SKM-1 (cell line): ENCODE results near the gene NR3C1.

Experiments
- DNase-seq: peaks from one replicate; lab custom pipeline; 2025; ENCODE audit not compliant: unreplicated experiment; lab: John Stamatoyannopoulos, UW

NR3C1 gene

DNA sequence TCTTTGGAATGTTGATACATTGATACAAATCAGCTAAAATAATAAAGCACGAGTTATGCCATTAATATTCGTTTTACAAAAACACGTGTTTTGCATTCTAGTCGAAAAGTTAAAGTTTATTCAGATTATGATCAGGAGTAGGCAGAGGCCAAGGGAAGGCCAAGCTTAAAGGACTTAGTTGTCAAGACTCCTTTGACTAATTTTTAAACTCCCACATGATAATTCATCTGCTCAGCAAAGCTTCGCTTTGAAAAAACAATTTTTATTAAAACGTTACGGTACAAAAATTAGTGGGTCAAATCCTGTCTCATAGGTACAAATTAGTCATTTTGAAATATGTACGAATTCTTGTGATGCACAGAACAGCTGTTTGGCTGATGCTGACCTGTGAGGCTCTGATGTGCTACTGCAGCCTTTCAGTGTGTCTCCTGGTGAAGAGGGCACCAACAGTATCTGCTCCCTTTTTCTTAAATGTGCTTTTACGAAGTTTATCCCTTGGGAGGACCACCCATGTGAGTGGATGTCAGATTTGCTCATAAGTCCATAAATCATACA is 23.0 kb upstream of the NR3C1 start:
- DNase-seq = no peak

DNA sequence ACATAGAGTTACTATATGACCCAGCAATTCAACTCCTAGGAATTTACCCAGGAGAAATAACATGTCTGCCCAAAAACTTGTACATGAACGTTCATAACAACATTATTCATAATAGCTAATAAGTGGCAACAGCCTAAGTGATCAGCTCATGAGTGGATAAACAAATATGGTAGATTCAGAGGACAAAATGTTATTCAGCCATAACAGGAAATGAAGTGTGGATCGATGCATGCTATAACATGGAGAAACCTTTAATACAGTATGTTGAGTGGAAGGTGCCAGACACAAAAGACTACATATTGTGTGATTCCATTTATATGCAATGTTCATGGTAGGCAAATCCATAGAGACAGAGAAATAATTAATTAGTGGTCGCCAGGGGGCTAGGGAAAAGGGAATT is 22.3 kb upstream of the NR3C1 start:
- DNase-seq = no peak

DNA sequence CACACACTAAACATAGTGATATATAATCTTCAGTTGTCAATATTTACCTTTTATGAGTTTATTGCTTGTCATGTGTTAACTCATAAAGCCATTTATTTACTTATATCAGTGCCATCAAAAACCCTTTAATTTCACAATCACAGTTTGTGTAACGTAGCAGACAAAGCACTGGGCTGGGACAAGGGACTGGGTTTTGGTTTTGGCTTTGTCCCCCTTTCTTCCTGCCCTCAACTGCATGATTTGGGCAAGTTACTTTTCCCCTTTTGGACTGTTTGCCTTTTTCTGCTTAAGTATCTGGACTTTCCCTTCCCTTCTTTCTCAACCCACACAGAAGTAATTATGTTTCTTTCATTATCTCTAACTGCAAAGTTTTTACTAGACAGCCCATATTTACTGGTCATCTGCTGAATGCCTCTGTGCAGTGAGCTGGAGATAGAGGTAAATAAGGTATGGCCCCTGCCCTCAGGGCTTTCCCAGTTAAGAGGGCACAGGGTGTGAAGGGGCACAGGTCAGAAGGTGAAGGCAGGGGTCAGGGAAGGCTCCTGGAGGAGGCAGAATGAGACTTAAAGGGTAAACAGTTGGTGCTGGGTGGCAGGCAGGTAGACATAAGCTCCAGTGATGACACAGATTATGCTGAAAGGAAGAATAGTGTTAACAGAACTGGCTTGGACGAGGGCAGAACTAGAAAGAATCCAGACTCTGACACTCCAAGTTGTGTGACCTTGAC is 14.8 kb upstream of the NR3C1 start:
- DNase-seq = no peak

DNA sequence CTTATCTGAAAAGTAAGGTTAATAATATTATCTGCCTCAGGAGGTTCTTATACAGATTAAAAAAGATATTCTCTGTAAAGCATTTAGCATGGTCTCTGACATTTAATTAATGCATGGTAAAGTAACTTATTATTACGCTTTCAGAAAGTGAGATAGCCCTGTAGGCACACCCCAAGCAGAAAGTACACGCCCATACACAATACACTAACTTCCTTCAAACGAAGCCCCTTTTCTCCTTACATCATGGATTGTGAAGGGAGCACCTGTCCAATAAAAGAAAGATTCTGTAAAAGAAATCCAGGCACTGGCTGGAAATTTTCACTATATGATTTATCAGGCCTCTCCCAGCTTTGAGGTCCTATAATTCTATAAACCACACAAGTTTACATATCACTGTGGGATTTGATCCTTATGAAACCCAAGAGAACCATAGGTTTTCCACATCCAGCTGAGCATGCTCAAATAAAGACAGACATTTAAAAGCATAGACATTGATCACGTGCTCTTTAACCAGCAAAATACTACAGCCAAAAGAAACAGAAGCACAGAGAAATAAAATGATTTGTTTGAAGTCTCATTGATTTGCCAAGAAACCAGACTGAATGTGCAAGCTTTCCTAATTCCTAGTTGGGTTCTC is 14.1 kb upstream of the NR3C1 start:
- DNase-seq = no peak

DNA sequence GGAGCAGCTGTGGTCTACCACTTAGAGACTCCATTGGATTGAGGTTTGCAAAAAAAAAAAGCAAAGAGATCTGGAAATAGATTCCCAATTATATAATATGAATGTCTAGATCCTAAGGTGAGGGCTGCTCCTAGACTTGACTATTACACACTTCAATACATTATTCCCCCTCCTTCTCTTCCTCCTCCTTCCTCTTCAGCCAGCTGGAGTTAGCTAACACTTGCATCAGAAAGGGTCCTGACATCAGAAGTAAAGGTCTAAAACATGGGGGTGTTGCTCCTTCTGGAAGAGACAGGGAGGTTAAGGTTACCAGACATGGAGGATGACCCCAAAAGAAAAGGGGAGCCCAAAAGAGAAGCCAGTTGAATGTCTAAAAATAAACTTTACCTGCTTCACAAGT is 12.9 kb upstream of the NR3C1 start:
- DNase-seq = no peak

DNA sequence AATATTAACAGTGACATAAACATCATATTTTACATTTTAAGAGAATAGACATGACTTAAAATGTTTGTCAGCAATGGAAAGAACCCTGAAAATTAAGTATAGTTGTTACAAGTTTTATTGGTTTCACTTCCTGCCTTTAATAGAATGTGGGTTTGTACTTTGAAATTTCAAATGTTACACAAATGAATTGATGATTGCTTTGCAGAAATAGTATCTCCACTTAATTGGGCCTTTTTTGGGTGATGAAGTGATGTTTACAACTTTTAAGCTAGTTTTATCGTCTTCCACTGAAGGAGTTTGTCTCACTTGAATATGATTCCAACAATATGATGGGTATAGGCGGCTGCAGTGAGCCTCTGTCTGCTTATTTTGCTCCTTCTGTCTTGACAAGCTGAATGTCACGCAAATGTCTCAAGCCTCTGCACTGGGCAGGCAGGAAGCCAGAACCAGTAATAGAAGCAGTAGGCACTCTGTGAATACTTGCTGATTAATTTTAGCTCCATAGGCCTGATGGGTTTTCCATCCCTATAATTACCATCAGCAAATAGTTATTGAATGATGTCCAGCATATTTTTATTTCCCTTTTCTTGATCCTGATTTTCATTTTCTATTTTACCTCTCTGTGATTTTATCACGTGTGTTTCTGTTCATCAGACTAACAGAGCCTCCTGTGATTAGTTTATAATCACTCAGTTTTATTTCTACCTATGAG is 10.6 kb upstream of the NR3C1 start:
- no peak for DNase-seq

DNA sequence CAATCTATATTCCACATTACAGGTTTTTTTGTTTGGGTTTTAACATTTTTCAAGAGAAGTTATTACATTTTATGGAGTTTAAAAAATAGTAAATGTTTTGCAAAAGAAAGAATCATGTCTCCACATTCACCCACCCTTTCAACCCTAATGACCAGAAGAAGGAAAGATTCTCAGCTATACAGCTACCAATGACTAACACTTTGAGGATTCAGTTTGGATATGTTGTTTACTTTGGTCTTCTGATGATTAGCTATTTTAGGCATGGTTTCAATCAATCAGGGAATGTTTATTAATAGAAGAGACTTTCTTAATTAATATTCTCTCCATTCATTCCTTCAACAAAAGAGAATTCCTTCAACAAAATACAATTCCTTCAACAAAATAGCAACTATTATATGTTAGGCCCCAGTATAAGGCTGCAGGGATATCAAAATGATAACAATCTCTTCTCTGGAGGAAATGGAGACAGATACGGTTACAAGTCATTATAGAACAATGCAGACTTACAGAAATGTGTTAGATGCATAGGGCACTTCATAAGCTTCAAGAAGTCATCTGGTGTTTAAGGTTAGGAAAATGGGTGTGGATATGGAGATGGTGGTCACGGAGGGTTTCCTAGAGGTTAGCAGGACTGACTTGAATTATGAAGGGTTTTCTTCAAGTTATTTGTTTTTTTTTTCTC is 9.3 kb upstream of the NR3C1 start:
- DNase-seq = no peak

DNA sequence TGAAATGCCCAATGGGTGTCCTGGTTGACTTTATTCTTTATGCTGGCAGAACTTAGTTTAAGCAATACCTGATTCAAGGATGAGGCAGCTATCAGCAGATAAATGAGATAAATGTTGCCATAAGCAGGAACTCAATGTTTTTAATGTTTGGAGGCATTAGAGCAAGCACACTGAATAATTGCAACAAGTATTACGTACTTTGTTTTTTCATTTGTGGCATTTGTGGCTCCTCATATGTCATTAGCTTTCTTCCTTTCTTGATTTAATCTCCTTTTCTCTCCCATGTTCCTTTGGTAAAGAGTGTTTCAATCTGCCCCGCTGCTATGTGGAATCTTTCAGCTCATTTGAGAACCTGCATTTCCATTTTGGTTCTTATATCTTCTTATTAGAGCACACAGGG is 6.4 kb upstream of the NR3C1 start:
- no peak for DNase-seq

DNA sequence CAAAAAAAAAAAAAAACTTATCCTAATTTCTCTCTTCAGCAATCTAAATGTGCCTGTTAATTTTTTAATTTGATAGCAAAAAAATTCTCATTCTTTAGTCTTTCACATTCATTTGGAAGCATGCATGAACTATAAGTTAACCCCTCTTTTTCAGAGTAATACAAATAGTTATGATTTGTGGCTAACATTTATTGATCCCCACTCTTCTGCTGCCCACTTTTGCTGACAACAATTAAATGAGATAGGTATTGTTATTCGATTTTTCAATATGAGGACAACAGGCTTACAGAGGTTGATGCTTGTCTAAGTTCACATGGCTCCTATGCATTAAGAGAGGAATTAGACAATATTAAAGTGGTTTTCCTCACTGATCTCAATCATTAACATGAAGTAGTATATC is 2.9 kb upstream of the NR3C1 start:
- DNase-seq = no peak

DNA sequence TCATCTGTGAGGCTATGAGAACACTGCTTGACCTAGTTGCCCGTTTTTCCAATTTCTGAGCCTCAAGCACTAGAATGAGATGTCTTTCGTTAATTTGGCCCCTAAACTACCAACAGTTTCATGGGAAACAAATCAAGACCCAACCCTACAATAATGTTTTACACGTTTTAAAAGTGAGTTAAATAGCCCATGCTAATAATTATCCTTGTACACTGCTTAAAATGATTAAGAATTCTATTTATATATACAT is 2.3 kb upstream of the NR3C1 start:
- no peak for DNase-seq

DNA sequence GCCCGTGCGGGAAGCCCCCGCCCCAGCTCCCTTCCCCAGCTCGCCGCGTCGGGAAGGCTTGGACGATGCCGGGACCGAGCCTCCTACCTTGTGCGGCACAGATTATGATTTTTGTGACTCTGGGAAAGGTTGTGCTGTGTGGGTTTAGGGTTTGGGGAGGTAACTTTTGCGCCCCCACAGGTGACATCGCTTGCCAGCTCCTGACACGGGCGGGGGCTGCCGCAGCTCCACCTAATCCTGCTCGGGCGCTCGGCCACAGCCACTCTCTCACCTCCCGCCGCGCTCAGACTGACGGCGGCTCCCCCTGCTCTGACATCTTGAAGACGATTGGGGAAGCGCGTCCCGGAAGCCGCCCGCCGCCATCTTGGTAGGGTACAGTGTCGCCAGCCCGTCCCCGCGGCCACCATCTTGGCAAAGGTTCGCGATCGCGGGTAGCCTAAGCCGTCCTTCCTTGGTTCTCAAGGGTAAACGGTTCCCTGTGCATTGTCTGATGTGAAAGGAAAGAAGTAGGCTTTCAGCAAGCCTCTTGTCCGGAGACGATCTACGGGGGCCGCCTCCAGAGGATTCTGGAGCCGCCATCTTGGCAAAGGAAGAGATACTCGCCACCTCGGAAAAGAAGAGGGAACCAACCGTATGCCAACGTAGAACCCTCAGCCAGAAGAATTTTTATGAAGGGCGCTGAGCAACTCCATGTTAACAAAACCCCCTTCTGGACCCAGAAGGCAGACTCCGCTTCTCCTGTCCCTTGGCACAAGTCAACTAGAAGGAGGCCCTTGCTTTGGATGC is 1.8 kb upstream of the NR3C1 start:
- peak; percentile 56 for DNase-seq

DNA sequence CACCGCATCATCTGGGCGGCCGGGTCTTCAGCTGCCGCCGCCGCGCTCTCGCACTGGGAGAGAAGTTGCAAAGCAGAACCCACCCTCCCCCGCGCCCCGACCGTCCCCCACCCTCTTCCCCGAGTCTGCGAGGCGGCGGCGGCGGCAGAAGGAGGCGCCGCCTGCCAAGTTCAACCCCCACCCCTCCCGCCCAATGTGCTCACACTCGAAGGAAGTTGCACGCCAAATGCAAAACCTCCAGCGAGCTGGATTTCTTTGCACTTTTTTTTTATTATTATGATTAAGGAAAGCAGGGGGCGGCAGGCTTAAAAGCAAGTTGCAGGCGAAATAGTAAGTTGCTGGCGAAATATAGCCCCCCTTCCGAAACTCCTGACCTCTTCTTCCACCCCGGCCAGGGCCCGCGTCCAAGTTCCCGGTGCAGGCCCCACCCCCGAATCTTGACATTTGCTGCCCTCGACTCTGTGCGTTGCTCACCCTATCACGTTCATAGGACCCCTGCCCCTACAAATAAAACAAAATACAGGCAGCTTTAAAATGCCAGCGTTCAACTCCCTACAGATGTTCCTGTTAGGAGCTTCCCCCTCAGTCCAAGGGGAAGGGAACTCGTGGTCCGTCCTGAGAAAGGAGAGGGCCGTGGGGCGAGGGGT is 1.1 kb upstream of the NR3C1 start:
- DNase-seq = peak; percentile 78

DNA sequence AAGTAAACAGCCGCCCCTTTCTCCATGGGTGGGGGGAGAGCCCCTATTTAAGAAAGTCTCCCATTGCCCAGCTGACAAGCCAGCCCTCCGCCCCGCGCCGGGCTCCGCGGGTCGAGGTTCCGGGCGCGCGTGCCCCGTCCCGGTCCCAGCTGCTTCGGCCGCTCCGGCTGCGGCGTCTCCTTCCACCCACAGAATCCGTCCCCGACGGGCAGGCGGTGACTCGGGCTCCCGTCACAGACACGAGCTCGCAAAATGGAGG is 223 bp downstream of the NR3C1 start:
- no peak for DNase-seq

DNA sequence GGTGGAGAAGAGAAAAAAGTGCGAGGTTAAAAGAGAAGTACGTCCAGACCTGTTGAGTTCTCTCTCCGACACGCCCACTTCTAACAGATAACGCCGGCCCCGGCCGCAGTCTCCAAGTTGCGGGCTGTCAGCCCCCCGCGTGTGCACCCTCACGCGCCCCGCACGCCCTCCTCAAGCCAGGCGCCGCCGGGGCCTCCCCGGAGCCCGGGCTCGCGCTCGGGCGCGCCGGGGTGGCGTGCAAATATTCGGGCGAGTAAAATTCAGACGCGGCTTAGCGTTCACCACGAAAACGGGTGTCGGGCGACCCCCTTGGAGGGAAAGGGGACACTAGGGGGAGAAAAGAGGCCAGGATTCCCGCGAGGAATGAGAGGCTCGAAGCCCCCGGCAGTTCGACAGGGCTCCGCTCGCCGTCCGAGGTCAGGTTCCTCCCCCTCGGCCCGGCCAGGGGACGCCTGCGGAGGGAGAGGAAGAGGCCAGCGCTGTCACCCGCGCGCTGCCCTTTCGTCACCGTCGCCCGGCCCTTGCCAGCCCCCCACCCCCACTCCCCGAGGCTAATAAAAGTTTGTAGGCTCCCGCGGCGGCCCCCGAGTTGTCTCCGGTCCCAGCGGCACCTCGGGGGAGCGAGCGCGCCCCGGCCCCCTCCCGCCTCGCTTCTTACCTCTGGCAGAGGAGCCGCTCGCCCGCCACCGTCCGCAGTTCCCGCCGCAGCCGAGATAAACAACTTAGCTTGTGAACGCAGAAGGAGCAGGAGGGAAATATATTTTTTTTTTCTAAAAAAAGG is 743 bp downstream of the NR3C1 start:
- DNase-seq = peak; percentile 17

DNA sequence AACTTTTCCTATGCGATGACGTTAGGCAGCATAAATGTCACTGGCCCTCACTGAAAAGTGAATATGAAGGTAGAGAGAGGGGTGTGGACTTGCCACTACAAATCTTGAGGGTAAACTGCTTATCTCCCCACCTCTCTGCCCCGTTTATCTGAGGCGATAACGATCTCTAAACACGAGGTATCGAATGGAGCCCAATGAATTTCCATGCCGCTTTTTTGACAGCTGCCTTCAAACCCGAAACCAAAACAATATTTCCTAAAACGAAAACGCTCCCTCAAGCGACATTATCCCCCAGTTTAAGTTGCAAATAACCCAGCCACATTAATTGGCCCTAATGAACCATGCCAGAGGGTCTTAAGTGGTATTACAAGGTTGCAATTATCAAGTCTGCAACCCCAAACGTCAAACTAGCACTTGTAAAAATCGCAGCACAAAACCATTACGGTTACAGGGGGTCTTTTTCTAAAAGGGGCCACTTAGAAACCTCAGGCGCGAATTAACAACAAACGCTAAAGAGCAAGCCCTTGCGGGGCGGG is 1.4 kb downstream of the NR3C1 start:
- DNase-seq = no peak

DNA sequence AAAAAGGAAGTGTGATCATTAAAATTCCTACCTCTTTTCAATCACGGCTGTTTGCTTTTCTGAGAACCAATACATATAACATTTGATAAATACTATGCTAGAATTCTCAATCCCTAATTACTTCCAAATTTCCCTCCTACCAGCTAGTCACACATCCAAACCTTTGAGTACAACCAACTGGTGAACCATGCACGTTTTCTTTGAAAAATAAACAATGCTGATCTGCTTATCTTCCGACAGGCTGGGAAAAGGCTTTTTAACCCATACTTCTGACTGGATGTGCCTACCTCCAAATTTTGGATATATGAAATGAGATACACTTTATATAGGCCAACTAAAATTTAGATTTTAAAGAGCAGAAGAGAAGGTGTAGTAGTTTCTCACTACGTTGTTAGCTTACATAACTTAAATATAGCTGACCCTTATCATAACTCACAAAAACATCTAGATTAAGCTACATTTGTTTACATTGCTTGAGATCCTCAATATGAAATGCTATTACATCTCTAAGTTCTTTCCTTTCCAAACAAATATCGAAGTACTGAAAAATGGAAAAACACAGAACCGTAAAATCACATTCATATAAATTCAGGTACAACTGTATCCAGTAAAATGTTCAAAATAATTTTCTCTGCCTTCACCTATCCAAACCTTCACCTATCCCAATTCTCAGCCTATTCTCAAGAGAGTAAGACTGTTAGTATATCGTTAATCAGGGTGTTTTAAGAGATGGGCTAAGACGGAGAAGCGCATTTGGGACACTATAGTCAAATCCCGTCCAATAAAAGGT is 2.1 kb downstream of the NR3C1 start:
- DNase-seq = no peak

DNA sequence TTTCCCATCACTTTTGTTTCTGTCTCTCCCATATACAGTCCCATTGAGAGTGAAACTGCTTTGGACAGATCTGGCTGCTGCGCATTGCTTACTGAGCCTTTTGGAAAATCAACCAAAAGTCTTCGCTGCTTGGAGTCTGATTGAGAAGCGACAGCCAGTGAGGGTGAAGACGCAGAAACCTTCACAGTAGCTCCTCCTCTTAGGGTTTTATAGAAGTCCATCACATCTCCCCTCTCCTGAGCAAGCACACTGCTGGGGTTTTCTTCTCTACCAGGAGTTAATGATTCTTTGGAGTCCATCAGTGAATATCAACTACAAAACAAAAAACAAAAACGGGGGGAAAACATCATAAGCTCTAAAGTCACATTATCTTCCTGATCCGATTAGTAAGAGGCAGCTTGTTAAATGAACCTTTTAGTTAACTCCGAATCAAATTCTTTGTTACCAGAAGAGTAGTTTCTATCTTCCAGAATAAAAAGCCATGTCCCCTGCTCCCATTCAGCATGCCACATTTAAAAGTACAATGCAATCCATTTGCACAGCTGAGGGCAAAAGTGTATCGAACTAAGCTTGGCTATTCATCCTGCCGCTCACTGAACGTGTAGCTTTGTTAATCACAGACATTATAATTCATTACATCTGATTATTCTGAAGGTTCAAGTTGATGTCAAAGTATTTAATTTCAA is 2.8 kb downstream of the NR3C1 start:
- no peak for DNase-seq
